Measurements from ENCODE around the gene KAT8.
A peak's percentile ranks its signal among the peaks of the same experiment; 100 is the strongest.

The KAT8 gene

DNA sequence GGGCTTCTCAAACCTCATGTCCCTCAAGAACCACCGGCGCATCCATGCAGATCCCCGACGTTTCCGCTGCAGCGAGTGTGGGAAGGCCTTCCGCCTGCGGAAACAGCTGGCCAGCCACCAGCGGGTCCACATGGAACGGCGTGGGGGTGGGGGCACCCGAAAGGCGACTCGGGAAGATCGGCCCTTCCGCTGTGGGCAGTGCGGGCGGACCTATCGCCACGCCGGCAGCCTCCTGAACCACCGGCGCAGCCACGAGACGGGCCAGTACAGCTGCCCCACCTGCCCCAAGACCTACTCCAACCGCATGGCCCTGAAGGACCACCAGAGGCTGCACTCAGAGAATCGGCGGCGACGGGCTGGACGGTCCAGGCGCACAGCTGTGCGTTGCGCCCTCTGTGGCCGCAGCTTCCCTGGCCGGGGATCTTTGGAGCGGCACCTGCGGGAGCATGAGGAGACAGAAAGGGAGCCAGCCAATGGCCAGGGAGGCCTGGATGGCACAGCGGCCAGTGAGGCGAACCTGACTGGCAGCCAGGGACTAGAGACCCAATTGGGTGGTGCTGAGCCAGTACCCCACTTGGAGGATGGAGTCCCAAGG, 37.3 kb upstream of the KAT8 start:
- peaks cover 77% of the 10 kb centered on the region for H3K4me1 Mint-ChIP-seq (ENCODE audit: low read depth)
- peak overlapping the region; percentile 47 for H3K27ac Mint-ChIP-seq
- H3K36me3 Mint-ChIP-seq (ENCODE audit: low read depth): peaks cover 93% of the 10 kb centered on the region
- no peaks in the 10 kb centered on the region for H3K9me3 Mint-ChIP-seq
- no peak overlapping the region for H3K4me3 Mint-ChIP-seq
- H3K27me3 Mint-ChIP-seq: no peaks in the 10 kb centered on the region
- intact Hi-C loops (cut with micrococcal nuclease): no loop called here

- H3K9me3 Mint-ChIP-seq: no peaks in the 10 kb centered on the region
- peaks cover 69% of the 10 kb centered on the region for H3K4me1 Mint-ChIP-seq (ENCODE audit: low read depth)
- H3K27ac Mint-ChIP-seq: peak overlapping the region; percentile 47
- H3K4me3 Mint-ChIP-seq: no peak overlapping the region
- H3K36me3 Mint-ChIP-seq (ENCODE audit: low read depth): peaks cover 100% of the 10 kb centered on the region
- intact Hi-C loops (cut with micrococcal nuclease): no loop called here
- H3K27me3 Mint-ChIP-seq: no peaks in the 10 kb centered on the region
Measured at GRCh38 chr16:31080756-31081419, 36.6 kb upstream of the KAT8 start.

GRCh38 chr16:31081428-31082351, 35.8 kb upstream of the KAT8 start:
- H3K27ac Mint-ChIP-seq: peak overlapping the region; percentile 47

GRCh38 chr16:31082368-31083045, 35.0 kb upstream of the KAT8 start:
- Mint-ChIP-seq H3K36me3 (ENCODE audit: low read depth) (peaks cover 99% of the 10 kb centered on the region), H3K4me3 (no peak overlapping the region), H3K27ac (peak overlapping the region; percentile 47), H3K27me3 (no peaks in the 10 kb centered on the region), H3K9me3 (no peaks in the 10 kb centered on the region), H3K4me1 (ENCODE audit: low read depth) (peaks cover 56% of the 10 kb centered on the region)
- intact Hi-C loops (cut with micrococcal nuclease): no loop called here

More at GRCh38 chr16:31081428-31082351, 35.8 kb upstream of the KAT8 start:
- no peaks in the 10 kb centered on the region for H3K9me3 Mint-ChIP-seq
- H3K27me3 Mint-ChIP-seq: no peaks in the 10 kb centered on the region
- H3K4me1 Mint-ChIP-seq (ENCODE audit: low read depth): peaks cover 63% of the 10 kb centered on the region
- intact Hi-C loops (cut with micrococcal nuclease): no loop called here
- no peak overlapping the region for H3K4me3 Mint-ChIP-seq
- peaks cover 100% of the 10 kb centered on the region for H3K36me3 Mint-ChIP-seq (ENCODE audit: low read depth)

- Mint-ChIP-seq H3K27ac (no peak overlapping the region), H3K4me3 (no peak overlapping the region), H3K36me3 (ENCODE audit: low read depth) (peaks cover 99% of the 10 kb centered on the region), H3K4me1 (ENCODE audit: low read depth) (peaks cover 50% of the 10 kb centered on the region), H3K27me3 (no peaks in the 10 kb centered on the region), H3K9me3 (no peaks in the 10 kb centered on the region)
- intact Hi-C loops (cut with micrococcal nuclease): no loop called here
Measured at GRCh38 chr16:31083081-31083480, 34.4 kb upstream of the KAT8 start.

DNA sequence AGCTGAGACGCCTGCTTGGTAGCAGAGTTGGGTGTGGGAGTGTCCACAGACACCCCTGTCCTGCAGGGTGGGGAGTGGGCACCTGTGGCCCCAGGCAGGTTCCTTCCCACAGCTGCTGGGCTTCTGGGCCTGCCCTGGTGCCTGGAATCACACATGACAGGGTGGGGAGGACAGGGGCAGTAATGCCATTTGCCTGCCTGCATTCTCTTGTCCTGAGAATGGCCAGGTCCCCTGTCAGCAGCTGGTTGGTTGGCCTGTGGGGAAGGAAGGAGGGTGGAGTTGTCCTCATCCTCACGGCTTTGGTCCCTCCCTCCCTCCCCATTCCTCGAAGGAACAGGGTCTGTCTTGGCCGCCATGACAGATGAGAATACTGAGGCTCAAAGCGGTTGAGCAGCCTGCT, 33.9 kb upstream of the KAT8 start:
- intact Hi-C loops (cut with micrococcal nuclease): no loop called here
- H3K9me3 Mint-ChIP-seq: no peaks in the 10 kb centered on the region
- H3K27ac Mint-ChIP-seq: no peak overlapping the region
- H3K4me3 Mint-ChIP-seq: no peak overlapping the region
- H3K36me3 Mint-ChIP-seq (ENCODE audit: low read depth): peaks cover 99% of the 10 kb centered on the region
- H3K27me3 Mint-ChIP-seq: no peaks in the 10 kb centered on the region
- H3K4me1 Mint-ChIP-seq (ENCODE audit: low read depth): peaks cover 45% of the 10 kb centered on the region

GRCh38 chr16:31083981-31084380, 33.5 kb upstream of the KAT8 start:
- intact Hi-C loops (cut with micrococcal nuclease): no loop called here
- no peaks in the 10 kb centered on the region for H3K9me3 Mint-ChIP-seq
- no peak overlapping the region for H3K4me3 Mint-ChIP-seq
- peaks cover 41% of the 10 kb centered on the region for H3K4me1 Mint-ChIP-seq (ENCODE audit: low read depth)
- no peaks in the 10 kb centered on the region for H3K27me3 Mint-ChIP-seq
- peaks cover 99% of the 10 kb centered on the region for H3K36me3 Mint-ChIP-seq (ENCODE audit: low read depth)
- no peak overlapping the region for H3K27ac Mint-ChIP-seq

DNA sequence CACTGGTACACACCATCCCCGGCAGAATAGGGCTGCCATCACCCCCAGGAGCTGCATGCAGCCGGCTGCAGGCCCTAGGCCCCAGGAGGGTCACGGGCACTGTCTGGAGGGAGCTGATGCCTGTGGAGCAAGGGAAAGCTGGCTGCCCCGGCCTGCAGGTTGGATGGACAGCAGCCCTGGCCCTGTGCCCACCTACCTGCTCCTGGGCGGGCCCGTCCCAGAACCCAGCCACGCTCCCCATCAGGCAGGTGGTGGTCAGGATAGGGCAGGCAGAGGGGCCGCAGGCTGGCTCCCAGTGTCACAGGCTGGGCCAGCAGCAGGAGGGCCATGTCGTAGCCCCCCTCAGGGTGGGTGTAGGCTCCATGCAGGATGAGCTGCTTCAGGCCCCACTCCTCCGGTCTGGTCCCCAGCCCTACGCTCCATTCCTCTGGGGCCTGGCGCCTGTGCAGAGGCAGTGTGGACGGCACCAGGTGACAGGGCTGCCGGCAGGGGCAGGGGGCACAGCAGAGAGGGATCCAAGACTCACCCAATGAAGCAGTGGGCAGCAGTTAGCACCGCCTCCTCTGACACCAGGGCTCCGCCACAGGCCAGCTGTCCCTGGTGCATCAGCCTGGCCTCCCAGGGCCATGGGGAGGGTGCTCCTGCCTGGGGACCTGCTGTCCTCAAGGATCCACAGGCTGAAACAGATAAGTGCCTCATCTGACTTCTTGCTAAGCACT, 32.7 kb upstream of the KAT8 start:
- no peak overlapping the region for H3K4me3 Mint-ChIP-seq
- intact Hi-C loops (cut with micrococcal nuclease): no loop called here

GRCh38 chr16:31085411-31085810, 32.1 kb upstream of the KAT8 start:
- H3K27me3 Mint-ChIP-seq: no peaks in the 10 kb centered on the region
- intact Hi-C loops (cut with micrococcal nuclease): no loop called here
- no peak overlapping the region for H3K4me3 Mint-ChIP-seq
- peaks cover 27% of the 10 kb centered on the region for H3K4me1 Mint-ChIP-seq (ENCODE audit: low read depth)
- H3K36me3 Mint-ChIP-seq (ENCODE audit: low read depth): peaks cover 99% of the 10 kb centered on the region
- no peak overlapping the region for H3K27ac Mint-ChIP-seq
- H3K9me3 Mint-ChIP-seq: no peaks in the 10 kb centered on the region

More for the DNA sequence above, 32.7 kb upstream of the KAT8 start:
- Mint-ChIP-seq H3K27me3 (no peaks in the 10 kb centered on the region), H3K27ac (no peak overlapping the region), H3K9me3 (no peaks in the 10 kb centered on the region), H3K36me3 (ENCODE audit: low read depth) (peaks cover 99% of the 10 kb centered on the region), H3K4me1 (ENCODE audit: low read depth) (peaks cover 34% of the 10 kb centered on the region)

DNA sequence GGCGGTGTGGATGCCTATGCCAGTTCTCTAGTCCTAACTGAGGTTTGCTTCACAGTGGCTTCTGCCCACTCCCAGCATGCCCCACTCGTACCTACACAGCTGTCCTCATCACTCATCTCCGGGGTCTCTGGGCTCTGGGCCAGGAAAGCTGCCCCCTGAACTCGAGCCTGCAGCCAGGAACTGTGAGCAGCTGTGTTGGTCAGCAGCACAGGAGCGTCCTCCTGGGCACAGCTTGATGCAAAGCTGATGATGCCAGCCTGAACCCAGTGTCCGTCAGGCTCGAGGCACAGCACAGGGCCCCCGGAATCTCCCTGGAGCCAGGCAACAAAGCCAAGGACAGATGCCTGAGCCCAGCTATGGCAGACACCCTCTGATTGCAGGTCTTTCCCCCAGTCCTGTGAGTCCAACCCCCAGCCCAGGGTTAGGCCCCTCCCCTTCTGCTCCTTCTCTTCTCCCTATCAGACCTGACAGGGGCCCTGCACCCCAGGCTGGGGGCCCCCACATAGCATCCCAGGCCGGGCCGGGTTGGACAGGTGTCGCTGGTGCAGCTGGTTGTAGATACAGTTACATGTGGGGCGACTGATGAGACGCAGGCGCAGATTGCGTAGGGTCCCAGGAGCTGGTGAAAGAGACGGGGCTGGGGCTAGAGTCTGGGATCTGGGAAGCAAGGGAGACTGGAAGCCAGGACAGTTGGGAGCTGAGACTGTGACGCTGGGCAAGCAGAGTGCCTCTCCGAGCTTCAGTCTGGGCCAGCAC, 31.4 kb upstream of the KAT8 start:
- H3K4me3 Mint-ChIP-seq: no peak overlapping the region
- no peaks in the 10 kb centered on the region for H3K9me3 Mint-ChIP-seq
- H3K4me1 Mint-ChIP-seq (ENCODE audit: low read depth): peaks cover 25% of the 10 kb centered on the region
- no peaks in the 10 kb centered on the region for H3K27me3 Mint-ChIP-seq
- H3K27ac Mint-ChIP-seq: peak overlapping the region; percentile 7
- H3K36me3 Mint-ChIP-seq (ENCODE audit: low read depth): peaks cover 99% of the 10 kb centered on the region
- intact Hi-C loops (cut with micrococcal nuclease): no loop called here

DNA sequence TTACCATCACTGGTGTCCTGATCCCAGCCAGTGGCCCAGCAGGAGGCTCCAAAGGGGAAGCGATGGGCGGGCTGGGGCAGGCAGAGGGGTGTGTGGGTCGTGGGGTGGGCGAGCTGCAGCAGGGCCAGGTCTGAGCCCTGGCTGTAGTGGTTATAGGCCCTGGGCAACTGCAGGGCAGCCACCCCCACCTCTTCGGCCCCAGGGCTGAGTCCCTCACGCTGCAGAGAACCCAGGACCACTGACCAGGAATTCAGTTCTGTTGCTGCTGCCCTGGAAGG, 30.9 kb upstream of the KAT8 start:
- H3K27me3 Mint-ChIP-seq: no peaks in the 10 kb centered on the region
- peak overlapping the region; percentile 7 for H3K27ac Mint-ChIP-seq
- no peaks in the 10 kb centered on the region for H3K9me3 Mint-ChIP-seq
- intact Hi-C loops (cut with micrococcal nuclease): no loop called here
- no peak overlapping the region for H3K4me3 Mint-ChIP-seq
- H3K36me3 Mint-ChIP-seq (ENCODE audit: low read depth): peaks cover 99% of the 10 kb centered on the region
- peaks cover 20% of the 10 kb centered on the region for H3K4me1 Mint-ChIP-seq (ENCODE audit: low read depth)

DNA sequence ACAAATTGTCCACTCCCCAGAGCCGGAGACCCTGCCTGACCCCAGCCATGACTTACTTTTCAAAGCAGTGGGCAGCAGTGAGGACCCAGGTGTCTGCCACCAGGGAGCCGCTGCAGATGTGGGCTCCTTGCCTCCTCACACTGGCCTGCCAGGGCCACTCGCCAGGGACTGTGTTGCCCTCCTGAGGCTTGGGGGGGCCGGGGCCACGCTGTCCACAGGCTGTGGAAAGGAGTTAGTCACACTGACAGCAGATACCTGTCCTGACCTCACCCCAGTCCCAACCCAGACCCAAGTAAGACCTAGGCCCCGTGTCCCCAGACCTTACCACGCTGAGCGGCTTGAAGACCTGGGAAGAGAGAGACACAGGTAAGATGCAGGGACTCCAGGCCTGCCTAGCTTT, 30.0 kb upstream of the KAT8 start:
- Mint-ChIP-seq H3K27me3 (no peaks in the 10 kb centered on the region), H3K4me3 (no peak overlapping the region), H3K27ac (no peak overlapping the region), H3K9me3 (no peaks in the 10 kb centered on the region), H3K4me1 (ENCODE audit: low read depth) (peaks cover 12% of the 10 kb centered on the region), H3K36me3 (ENCODE audit: low read depth) (peaks cover 96% of the 10 kb centered on the region)
- intact Hi-C loops (cut with micrococcal nuclease): no loop called here

DNA sequence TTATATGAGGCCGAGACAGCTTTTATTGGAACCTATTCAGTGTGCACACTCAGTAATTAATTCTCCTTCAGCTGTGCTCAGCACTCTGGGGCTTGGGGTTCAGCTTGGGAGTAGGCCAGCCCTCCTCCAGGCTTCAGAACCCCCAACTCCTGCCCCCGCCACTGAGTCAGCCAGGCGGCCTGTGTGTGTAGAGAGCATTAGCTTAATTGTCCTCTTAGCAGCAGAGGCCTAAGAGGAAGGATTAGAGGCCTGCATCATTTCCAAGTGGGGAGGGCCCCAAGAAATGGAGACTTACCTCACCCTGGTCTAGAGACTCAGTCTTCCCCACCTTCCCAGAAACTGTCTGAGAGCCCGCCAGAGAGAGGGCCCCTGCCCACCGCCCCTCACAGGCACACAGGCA, 29.5 kb upstream of the KAT8 start:
- Mint-ChIP-seq H3K27ac (no peak overlapping the region), H3K4me3 (no peak overlapping the region), H3K4me1 (ENCODE audit: low read depth) (peaks cover 12% of the 10 kb centered on the region), H3K9me3 (no peaks in the 10 kb centered on the region), H3K36me3 (ENCODE audit: low read depth) (peaks cover 93% of the 10 kb centered on the region), H3K27me3 (no peaks in the 10 kb centered on the region)
- intact Hi-C loops (cut with micrococcal nuclease): no loop called here
